NCI-H774 (cell line): ENCODE data around the gene GRIK4.
"Not testable (repeated sequence)": the region's sequence is repeated elsewhere in the genome, so short reads cannot be mapped to it uniquely, and the experiment has no call there.

Source experiments
- DNase-seq: peaks from one replicate; lab custom pipeline; 2025; lab: John Stamatoyannopoulos, UW

GRIK4 gene

DNA sequence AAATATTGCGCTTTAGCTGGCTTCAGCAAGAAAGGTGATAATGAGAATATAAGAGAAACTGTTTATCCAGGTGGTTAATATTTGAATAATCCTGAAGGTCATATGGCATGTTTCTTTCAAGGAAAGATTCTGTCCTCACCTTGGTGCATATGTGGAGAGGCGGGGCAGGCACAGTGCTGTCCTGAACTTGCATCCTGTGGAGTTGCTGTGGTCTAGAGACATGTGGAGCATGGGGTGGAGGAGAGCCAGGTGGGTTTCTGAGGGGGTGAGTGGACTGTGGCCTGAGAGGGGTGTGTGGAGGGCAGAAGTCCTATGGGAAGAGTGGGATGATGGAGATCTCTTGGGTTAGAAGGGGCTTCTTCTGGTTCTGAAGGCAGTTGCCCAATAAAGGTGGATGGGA, 65.5 kb downstream of the GRIK4 start:
- DNase-seq: no peak

DNA sequence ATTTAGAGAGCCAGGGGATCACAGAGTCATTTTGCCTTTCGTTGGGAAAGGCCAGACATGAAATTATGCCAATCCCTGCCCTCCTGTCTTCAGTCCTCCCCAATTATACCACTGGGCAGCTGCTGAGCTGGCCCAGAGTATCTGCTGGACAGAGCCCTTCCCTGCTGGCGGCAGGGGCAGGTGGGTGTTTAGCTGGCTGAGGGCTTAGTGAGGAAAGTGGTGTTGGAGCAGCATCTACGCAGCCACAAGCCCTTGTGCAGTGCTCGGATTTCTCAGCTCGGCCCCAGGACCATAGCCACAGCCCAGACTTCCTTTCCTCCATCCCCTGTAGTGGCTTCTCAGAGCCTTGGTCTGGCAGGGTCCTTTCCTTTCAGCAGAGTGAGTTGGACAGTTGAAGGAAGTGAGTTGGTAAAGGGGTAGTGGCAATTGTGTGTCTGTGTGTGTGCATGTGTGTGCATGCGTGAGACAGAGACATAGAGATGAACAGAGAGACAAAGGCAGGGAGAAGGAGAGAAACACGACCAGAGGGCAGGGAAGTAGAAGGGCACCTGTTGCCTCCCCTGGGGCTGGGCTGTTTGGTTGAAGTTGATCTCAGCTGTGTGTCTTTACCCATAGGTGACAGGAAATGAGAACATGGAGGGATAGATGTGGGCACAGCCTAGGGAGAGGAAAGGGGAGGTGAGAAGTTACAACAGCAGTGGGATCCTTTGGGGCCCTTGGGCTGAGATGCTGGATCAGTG, 66.2 kb downstream of the GRIK4 start:
- DNase-seq: no peak

DNA sequence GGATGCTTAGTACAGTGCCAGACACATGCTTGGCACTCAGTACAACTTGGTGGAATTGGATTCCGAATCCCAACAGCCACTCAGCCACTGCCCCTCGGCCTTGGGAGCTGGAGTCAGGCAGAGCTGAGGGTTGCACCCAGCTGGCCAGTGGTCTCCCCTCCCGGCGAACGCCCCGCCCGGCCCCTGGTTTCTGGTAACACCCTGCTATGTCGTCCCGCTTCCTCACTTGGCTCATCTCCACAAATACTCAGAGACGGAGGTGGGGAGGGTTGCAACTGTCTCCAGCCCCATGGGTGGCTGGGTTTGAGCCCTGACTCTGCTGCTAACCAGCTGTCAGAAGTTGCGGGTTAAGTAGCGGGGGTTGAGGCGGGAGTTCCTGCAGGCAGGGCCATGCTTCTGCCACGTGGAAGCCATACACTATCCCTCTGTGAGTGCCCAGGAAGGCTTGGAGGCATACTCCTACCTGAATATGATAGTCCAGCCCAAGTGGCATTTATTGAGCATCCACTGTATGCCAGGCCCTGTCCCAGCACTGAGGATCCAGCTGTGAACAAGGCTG, 67.1 kb downstream of the GRIK4 start:
- no peak for DNase-seq

DNA sequence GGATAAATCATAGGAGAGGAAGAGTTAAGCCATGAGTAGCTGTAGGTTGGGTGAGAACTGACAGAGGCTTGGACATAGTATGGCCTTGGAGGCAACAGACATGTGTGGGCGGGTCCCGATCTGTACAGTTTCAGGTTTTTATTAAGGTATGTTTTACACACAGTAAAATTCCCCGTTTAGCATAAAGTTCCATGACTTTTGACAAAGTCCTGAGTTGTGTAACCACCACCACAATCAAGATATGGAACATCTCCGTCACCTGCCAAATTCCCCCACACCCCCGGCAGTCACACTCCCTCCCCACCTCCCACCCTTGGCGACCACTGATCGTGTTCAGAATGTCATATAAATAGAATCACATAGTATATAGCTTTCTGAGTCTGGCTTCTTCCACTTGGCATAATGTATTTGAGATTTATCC, 68.1 kb downstream of the GRIK4 start:
- no peak for DNase-seq

DNA sequence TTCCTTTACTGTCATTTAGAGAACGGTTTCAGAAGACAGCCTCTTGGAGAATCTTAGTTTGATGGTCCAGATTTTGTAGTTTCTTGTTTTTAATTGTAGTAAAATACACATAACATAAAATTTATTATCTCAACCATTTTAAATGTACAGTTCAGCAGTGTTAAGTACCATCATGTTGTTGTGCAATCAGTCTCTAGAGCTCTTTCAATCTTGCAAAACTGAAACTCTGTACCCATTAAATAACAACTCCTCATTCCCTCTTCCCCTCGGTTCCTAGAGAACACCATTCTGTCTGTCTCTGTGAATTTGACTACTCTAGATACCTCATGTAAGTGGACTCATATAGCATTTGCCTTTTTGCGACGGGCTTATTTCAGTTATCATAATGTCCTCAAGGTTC, 69.8 kb downstream of the GRIK4 start:
- no peak for DNase-seq

DNA sequence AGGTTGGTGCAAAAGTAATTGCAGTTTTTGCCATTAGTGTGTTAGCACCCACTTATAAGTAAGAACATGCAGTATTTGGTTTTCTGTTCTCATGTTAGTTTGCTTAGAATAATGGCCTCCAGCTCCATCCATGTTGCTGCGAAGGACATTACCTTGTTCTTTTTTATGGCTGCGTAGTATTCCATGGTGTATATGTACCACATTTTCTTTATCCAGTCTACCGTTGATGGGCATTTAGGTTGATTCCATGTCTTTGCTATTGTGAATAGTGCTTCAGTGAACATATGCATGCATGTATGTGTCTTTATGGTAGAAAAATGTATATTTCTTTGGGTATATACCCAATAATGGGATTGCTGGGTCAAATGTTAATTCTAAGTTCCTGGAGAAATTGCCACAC, 71.0 kb downstream of the GRIK4 start:
- DNase-seq: not testable (repeated sequence)

DNA sequence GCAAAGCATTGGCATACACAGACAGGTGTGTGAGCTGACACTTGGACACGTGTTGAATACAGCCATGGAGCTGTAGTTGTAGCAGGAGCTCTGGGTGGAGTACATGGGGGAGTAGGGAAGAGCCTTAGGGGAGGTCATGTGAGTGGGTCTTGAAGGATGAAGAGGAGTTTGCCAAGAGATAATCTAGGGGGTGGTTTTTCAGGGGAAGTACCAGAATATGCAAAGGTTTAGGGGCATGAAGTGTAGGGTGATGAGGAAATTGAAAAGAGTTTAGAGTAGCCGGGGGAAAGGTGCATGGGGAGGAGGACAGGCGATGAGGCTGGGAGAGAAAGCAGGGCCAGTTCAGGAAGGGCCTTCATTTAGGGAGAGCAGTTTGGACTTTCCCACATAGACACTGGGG, 74.5 kb downstream of the GRIK4 start:
- no peak for DNase-seq

DNA sequence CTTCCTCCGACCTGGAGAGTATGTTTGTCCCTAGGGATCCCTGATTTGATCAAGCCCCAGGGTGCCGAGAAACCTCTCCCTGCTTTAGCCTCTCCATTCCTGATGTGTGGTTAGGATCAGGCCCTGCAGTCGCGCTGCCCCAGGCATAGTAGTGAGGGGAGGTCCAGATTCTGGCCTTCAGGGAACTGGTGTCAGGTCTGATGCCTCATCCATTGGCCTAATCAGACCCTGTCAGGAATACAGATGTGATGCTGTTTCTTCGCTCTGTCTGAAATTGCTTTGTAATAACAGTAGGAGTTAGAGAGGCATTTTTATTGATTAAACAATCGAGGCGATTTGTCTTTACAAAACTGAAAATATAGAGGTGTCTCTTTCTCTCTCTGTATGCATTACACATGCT, 75.2 kb downstream of the GRIK4 start:
- DNase-seq: no peak

DNA sequence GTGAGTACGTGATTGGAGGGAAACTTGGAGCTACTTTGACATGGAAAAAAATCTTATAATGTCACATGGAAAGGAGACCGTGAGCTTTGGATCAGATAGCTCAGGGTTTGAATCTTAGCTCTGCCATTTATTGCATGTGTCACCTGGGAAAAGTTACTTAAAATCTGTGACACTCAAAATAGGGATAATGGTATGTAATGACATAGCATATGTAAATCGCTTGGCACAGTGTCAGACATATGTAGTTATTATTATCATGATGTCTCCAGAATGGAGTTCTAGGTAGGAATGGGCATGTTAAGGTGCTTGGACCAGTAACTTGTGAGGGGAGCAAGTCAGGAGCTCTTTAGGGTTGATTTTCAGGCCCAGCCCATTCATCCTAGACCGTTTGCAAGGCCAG, 75.8 kb downstream of the GRIK4 start:
- DNase-seq: no peak

DNA sequence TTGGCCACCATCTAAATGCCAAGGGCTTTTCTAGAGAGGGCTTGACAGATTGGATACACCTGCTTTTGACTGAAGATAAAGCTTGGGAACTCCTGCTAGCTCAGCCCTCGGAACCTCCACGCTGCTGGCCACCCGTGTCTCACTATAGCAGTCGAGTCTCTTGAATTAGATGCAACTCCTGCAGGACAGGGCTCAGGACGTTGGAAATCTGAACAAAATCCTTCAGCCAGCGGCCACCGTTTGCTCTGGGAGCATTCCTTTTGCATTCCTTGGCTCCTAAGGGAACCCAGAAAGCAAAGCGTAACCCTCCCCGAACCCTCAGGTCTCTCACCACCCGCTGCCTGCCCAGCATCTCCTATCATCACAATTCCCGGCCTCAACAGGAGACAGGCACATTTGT, 77.8 kb downstream of the GRIK4 start:
- no peak for DNase-seq

DNA sequence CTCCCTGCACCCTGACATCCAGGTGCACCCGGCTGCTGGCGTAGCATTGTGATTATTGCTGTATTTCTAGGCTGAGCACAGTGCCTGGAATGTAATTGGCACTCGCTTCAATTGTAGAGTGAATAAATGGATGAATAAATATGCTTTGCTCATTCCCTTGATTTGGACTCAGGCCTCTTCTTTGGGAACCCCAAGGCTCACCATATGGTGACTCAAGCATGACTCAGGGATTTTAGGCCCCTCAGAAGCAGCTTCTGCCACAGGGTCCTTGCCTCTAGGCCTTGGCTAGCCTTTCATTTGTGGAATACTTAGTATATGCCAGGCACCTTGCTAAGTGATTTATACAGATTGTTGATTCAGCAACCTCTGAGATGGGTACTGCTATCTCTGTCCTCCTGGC, 78.9 kb downstream of the GRIK4 start:
- DNase-seq: no peak

DNA sequence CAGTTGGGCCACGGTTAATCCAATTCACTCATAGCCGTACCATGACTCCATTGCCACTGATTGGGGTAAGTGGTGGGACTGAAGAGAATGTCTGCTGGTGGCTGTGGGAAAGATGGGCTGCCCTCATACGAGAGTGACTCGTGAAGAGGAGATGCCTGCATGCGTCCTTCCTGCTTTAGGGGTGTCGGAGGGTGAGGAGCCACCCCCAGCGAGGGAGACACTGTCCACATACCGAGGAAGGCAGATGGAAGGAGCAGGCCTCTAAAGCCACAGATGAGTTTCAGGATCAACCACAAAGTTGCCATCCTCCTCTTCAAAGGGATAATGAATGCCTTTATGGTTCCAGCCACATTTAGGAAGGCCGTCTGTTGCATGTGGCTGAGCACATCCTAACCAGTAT, 83.2 kb downstream of the GRIK4 start:
- DNase-seq: no peak

DNA sequence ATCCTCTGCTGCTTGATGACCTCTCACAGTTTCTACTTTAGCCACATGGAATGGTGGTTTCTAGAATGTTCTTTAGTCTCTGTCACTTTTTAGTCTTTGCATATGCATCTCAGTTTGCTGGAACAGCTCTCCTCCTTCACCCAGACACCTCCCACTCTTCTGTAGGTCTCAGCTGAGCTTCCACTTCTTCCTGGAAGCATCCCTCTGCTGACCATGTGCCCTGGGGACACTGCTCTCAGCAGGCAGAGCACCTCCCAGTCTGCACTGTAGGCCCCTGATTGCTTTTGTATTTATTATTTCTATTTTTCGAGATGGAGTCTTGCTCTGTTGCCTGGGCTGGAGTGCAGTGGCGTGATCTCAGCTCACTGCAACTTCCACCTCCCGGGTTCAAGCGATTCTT, 84.0 kb downstream of the GRIK4 start:
- DNase-seq: no peak

DNA sequence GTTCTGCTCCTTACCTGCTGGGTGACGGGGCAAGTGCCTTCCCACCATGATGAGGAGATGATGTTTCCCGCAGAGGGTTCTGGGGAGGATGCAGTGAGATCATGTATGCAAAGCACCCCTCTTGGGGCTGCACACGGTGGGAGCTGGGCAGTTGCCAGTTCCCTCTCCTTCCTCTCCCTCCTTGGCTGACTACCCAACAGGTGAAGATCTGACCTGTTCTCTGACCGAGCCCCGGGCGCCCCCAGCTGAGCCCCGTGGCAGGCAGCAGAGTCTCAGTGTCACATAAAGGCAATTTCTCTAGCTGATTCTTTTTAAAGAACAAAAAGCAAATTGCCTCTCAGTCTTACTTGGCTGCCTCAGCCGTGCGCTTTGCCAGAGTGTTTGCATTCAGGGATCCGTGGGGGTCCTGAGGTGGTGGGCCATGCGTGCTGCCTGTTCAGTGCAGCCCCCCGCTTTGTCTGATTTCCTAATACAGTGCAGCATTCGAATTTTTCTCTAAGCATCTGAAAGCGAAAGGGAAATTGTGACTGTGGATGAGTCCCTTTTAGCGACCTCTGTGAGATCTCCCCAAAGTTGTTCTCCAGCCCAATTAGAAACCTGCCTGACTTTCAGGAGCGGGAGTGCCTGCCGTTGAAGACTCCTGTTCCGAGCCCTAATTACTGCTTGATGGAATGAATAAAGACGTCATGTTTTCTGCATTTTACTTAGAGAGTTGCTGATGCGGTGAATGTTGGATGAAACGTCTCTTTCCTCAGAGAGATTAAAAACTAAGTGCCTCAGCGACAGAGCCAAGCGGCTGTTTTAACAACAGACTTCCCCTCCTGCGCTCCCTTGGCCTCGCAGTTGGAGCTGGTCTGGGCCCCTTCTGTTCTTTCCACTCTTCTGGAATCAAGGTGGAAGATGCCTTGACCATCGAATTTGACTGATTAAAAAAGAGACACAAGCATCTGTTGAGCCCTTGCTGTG, 86.0 kb downstream of the GRIK4 start:
- DNase-seq: no peak

DNA sequence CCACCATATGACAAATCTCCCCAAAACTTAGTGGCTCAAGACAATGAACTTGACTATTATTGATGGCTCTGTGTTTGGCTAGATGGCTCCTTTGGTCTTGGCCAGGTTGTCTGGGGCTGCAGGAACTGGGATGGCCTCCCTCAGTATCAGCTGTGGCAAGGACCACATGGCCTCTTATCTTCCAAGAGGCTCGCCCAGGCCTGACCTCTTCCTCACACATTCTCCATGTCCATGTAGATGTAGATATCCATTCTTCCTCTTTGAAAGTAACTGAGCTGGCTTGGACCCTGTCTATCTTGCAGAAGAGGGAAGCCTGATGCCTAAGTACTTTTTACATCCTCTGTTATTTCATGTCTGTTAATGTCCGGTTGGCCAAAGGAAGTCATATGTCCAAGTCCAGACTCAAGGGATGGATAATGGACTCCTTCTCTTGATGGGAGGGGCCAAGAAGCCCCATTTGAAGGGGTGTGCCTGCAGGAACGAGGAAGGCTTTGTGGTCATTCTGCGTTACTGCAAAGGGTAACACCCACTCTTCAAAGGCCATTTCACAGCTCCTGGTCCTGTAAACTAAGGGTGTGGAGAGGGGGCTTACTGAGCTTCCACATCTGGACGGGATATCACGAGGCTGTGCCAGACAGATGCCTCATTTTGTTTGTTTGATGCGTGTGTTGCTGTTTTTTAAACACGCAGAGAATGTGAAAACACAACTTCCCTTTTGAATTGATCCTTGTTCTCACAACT, 87.1 kb downstream of the GRIK4 start:
- DNase-seq: no peak

DNA sequence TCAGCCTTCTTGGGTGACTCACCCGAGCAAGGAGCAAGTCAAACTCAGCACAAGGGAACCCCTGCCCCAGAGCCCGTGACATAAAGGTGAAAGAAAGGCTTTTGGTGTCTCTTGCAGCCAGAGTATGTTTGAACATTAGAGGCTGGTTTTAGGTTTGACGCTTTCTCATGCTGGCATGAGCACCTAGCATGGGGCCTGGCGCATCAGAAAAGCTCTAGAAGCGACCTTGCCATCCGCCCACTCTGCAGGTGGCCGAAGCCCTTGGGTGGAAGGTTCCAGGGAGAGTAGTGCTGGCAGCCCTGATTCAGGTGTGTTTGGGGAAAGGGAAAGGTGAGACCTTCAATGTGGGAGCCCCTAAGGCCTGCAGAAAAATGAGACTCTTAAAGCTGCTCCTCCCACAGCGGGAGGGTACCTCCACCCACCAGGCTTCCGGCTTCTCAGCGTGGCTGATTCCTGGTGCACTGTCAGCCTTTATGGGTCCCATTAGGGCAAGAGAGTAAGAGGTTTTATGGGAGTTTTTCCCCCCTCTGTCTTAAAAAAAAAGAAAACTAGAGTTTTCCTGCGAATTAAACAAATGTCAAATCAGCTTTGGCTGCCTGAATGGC, 88.4 kb downstream of the GRIK4 start:
- DNase-seq: no peak

DNA sequence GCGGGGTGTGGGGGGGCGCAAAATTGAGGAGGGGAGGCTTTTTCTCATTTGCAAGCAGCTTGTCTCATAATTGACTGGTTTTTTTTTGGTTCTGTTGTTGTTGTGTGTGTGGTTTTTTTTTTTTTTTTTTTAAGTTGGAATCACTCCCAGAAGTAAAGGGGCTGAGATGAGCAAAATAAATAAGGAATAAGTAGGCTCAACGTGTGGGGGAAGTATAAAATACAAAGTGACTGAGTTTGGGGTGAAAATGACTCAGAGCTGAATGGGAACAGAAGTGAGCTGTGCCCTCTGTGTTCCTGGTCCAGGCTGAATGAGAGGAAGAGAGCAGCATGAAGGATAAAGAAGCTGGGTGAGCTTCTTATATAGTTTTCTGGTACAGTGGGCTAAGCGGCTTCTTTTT, 90.0 kb downstream of the GRIK4 start:
- no peak for DNase-seq

DNA sequence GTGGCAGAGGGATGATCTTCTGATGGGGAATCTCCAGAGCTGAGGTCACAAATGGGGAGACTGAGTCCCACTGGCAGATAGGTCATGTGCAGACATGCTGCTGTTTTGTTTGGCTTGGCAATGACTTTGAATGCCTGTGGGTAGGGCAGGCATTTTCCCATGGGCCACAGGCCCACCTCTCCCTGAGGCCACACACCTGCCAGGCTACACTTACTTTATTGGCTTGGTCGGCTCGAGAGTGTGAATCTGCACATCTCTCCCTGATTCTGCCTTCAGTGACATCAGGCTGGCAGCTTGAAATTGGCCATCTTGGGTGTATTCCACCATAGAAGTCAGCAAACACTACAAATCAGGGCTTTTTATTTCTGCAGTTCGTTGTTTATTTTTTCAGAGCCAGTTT, 91.5 kb downstream of the GRIK4 start:
- no peak for DNase-seq

DNA sequence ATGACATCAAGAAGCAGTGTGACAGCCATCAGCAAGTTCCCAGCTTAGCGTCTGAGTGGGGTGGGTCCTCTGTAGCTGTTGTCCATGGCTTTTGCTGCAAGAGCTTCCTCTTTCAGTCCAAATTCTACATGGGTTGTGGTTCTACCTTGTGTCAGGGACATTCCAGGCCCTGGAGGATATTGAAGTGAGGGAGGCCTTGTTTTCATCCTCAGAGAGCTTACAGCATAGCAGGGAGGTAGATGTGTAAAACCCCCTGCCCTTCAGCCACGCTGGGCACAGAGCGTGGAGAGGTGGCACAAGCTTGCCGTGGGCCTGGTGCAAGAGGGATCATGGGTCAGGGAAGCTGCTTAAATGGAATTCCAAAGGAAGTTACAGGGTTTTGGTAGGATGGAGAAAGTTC, 93.9 kb downstream of the GRIK4 start:
- DNase-seq: no peak

DNA sequence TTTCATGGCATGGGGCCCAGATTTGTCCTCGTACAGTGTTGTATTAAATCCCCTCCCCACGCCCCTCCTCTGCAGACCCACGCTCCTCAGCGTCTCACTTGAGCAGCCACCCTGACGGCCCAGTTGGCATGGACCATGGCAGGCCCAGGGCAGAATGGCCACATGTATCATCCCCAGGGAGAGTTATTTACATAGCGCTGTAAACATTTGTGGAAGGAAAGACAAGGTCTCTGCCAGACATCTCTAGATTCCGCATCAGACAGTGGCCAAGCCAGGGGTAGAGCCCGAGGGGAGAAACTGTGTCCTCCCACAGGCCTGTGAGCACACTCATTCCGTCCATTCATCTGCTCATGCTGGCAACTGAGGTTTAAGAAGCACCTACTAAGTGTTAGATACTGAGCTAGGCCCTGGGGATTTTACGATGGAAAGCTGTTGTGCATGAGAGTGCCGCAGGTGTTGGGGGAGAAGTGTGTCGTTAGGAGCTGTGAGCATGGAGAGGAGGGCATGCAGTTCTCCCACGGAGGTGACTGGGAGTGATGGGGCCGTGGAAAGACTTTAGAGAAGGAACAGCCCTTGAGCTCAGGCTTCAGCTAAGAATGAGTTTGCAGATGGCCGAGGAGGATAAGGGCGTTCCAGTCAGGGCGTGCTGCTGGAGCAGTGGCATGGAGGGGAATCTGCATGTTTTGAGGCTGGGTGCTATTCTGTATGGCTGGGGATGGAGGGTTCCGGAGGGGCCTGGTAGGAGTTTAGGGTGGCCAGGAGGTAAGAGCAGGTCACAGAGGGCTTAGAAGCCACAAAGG, 94.9 kb downstream of the GRIK4 start:
- DNase-seq: no peak

DNA sequence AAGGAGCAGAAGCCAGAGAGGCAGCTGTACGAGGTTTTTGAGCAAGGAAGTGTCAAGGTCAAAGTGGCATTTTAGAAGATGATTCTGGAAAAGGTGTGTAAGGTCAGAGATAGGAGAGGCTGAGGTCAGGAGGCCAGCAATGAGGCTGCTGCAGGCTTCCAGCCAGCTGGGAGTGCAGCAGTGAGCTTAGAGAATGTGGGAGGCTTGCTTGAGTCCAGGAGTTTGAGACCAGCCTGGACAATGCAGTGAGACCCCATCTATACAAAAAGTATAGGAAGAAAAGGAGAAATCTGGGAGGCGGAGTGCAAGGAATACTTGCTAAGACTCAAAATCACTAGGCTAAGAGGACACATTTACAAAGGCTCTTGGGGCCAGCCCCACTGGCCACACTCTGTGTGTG, 96.5 kb downstream of the GRIK4 start:
- no peak for DNase-seq
